Hepatocyte (in vitro differentiated cells): Measurements from ENCODE around the gene DMD. TPM values are rescaled to one million over a fixed set of nuclear protein-coding genes. Genes with fewer than 3 reads are reported as not detected.
"Not testable (repeated sequence)": the region's sequence is repeated elsewhere in the genome, so short reads cannot be mapped to it uniquely, and the experiment has no call there.

Source experiments
- DNase-seq: peaks from one replicate; pipeline ENCODE4 v3.0.0-alpha.2; 2016; ENCODE audit warnings: low spot score
- H2AFZ ChIP-seq: fragments of 200-600 bp; sonication (generic); 2 replicates; pipeline ENCODE4 v1.6.0; 2016; ENCODE audit warnings: antibody characterized with exemption, mild to moderate bottlenecking
- H3K27ac ChIP-seq: fragments of 200-600 bp; sonication (generic); 2 replicates; pipeline ENCODE4 v1.5.1; 2016; ENCODE audit warnings: mild to moderate bottlenecking
- H3K27me3 ChIP-seq: fragments of 200-600 bp; sonication (generic); 2 replicates; pipeline ENCODE4 v1.6.1; 2016
- H3K36me3 ChIP-seq: fragments of 200-600 bp; sonication (generic); replicated peaks from 2 replicates; pipeline ENCODE4 v1.5.1; 2016; ENCODE audit warnings: low read depth; ENCODE audit not compliant: insufficient read depth
- H3K4me1 ChIP-seq: fragments of 200-600 bp; sonication (generic); 2 replicates; pipeline ENCODE4 v1.5.1; 2016; ENCODE audit warnings: mild to moderate bottlenecking, moderate library complexity; ENCODE audit not compliant: insufficient read depth
- H3K4me2 ChIP-seq: fragments of 200-600 bp; sonication (generic); 2 replicates; pipeline ENCODE4 v1.6.0; 2016
- H3K4me3 ChIP-seq: fragments of 200-600 bp; sonication (generic); 2 replicates; pipeline ENCODE4 v1.5.1; 2016; ENCODE audit warnings: mild to moderate bottlenecking
- H3K79me2 ChIP-seq: fragments of 200-600 bp; sonication (generic); 2 replicates; pipeline ENCODE4 v1.6.0; 2017; ENCODE audit warnings: mild to moderate bottlenecking
- H3K9me2 ChIP-seq: fragments of 200-600 bp; sonication (generic); replicated peaks from 2 replicates; pipeline ENCODE4 v1.6.0; 2017; ENCODE audit warnings: mild to moderate bottlenecking; ENCODE audit not compliant: insufficient read depth
- H3K9me3 ChIP-seq: fragments of 200-600 bp; sonication (generic); 2 replicates; pipeline ENCODE4 v1.5.1; 2016; ENCODE audit warnings: low read depth, mild to moderate bottlenecking
- H4K20me1 ChIP-seq: fragments of 200-600 bp; sonication (generic); 2 replicates; pipeline ENCODE4 v1.6.0; 2016; ENCODE audit warnings: mild to moderate bottlenecking; ENCODE audit not compliant: insufficient read depth, poor library complexity, severe bottlenecking
- CTCF ChIP-seq: fragments of 200-600 bp; sonication (generic); IDR thresholded peaks from 2 replicates; pipeline ENCODE4 v1.5.1; 2016; ENCODE audit warnings: antibody characterized with exemption, mild to moderate bottlenecking; ENCODE audit not compliant: poor library complexity
- EZH2 ChIP-seq: fragments of 200-600 bp; sonication (generic); IDR thresholded peaks from 2 replicates; pipeline ENCODE4 v1.6.1; 2016; ENCODE audit warnings: antibody characterized with exemption, mild to moderate bottlenecking, borderline replicate concordance
- EZH2phosphoT487 ChIP-seq: fragments of 200-600 bp; sonication (generic); IDR thresholded peaks from one replicate; pipeline ENCODE4 v1.6.1; 2018; ENCODE audit warnings: antibody characterized with exemption, mild to moderate bottlenecking, low read depth, moderate library complexity; ENCODE audit not compliant: unreplicated experiment, severe bottlenecking
- WGBS: methylation state at CpG from one replicate; pipeline ENCODE4 v1.1.6; 2016; ENCODE audit warnings: low lambda C conversion rate; ENCODE audit errors: missing lambda C conversion rate; 5-methylcytosine and 5-hydroxymethylcytosine counted together
- polyA plus RNA-seq: library from polyadenylated mRNA; unstranded; fragments of >200 nt; fragmentation: Nextera tagmentation; extraction: Ambion mirVana; gene quantifications from 2 replicates; pipeline ENCODE4 v1.2.1, GENCODE V29; 2016
- total RNA-seq: library from RNA; depleted of rRNA; stranded (reverse); fragments of >200 nt; gene quantifications from 2 replicates; pipeline ENCODE4 v1.2.3, GENCODE V29; 2014

DMD gene
- total and polyA plus RNA-seq, 2 experiments from 2014 or later = 14.2 to 27.8 TPM

GRCh38 chrX:33082371-33082770 lies 129.0 kb downstream of the DMD start:
- H2AFZ ChIP-seq = no peak overlapping the region
- TF ChIP-seq EZH2 (no peak), EZH2phosphoT487 (no peak), CTCF (no peak)

GRCh38 chrX:33078273-33078672 lies 133.1 kb downstream of the DMD start:
- no peak for DNase-seq
- no peaks in the 10 kb centered on the region for H3K79me2 ChIP-seq
- no peaks in the 10 kb centered on the region for H3K27me3 ChIP-seq
- H3K4me1 ChIP-seq = no peaks in the 10 kb centered on the region
- no peaks in the 10 kb centered on the region for H4K20me1 ChIP-seq
- no peak overlapping the region for H3K4me3 ChIP-seq
- no peak overlapping the region for H2AFZ ChIP-seq
- no peak overlapping the region for H3K27ac ChIP-seq
- H3K36me3 ChIP-seq = no peaks in the 10 kb centered on the region
- TF ChIP-seq EZH2phosphoT487 (no peak), CTCF (no peak), EZH2 (no peak)
- H3K4me2 ChIP-seq = no peak overlapping the region
- 91% methylated on average over 3 of the region's 3 CpGs for WGBS
- peaks cover 3% of the 10 kb centered on the region for H3K9me3 ChIP-seq
- H3K9me2 ChIP-seq = no peaks in the 10 kb centered on the region

More at GRCh38 chrX:33082371-33082770, 129.0 kb downstream of the DMD start:
- peaks cover 3% of the 10 kb centered on the region for H3K9me3 ChIP-seq
- no peaks in the 10 kb centered on the region for H3K9me2 ChIP-seq
- no peak overlapping the region for H3K4me2 ChIP-seq
- no peak overlapping the region for H3K4me3 ChIP-seq
- H3K27me3 ChIP-seq = no peaks in the 10 kb centered on the region
- no peak overlapping the region for H3K27ac ChIP-seq
- H4K20me1 ChIP-seq = no peaks in the 10 kb centered on the region
- WGBS = 86% methylated on average over 1 of the region's 1 CpG
- H3K36me3 ChIP-seq = no peaks in the 10 kb centered on the region
- no peaks in the 10 kb centered on the region for H3K79me2 ChIP-seq
- H3K4me1 ChIP-seq = no peaks in the 10 kb centered on the region
- no peak for DNase-seq

DNA sequence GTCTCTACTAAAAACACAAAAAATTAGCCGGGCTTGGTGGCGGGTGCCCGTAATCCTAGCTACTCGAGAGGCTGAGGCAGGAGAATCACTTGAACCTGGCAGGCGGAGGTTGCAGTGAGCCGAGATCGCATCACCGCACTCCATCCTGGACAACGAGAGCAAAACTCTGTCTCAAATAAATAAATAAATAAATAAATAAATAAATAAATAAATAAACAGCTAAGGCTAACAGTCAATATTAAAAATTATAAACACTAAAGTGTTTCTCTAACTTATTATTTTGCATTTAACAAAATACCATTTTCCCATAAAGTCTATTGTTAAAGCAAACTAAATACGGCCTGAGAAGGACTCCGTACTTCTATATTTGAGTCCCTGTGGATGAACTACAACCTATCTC lies 137.7 kb downstream of the DMD start:
- not testable (repeated sequence) for H3K36me3 ChIP-seq, H3K4me1 ChIP-seq, H3K4me3 ChIP-seq, H3K79me2 ChIP-seq, DNase-seq, H3K9me2 ChIP-seq, H3K27ac ChIP-seq, H3K27me3 ChIP-seq, H3K9me3 ChIP-seq, H2AFZ ChIP-seq, H3K4me2 ChIP-seq, H4K20me1 ChIP-seq
- WGBS = over 99% methylated on average over 11 of the region's 11 CpGs

DNA sequence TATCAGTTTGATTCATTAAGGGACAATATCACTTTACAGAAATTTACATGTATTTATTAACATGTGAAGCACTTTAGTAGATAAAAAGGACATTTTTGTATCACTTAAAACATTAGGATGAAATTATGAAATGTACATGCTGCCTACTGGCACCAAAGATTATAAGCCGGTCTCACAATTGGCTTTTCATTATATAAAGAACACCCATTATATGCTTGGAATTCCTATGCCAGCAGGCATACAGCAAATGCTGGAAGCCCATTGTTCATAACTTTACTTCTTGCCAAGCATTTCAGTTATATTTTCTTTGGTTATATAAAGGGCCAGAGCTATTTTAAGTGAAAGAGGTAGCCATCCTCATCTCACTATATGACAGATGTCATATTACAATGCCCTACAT lies 145.9 kb downstream of the DMD start:
- Histone ChIP-seq H3K36me3 (no peaks in the 10 kb centered on the region), H4K20me1 (no peaks in the 10 kb centered on the region), H3K79me2 (no peaks in the 10 kb centered on the region), H2AFZ (no peak overlapping the region), H3K4me2 (no peak overlapping the region), H3K27ac (no peak overlapping the region), H3K27me3 (no peaks in the 10 kb centered on the region), H3K4me3 (no peak overlapping the region), H3K9me2 (no peaks in the 10 kb centered on the region), H3K4me1 (no peaks in the 10 kb centered on the region), H3K9me3 (no peaks in the 10 kb centered on the region)
- no peak for TF ChIP-seq EZH2
- no peak for TF ChIP-seq CTCF
- no peak for TF ChIP-seq EZH2phosphoT487
- 97% methylated on average over 1 of the region's 1 CpG for WGBS
- DNase-seq = no peak
